Hematopoietic multipotent progenitor cell treated with erythropoietin and hydrocortisone succinate and interleukin-3 and kit ligand, for 17 days (in vitro differentiated cells): ENCODE results near the gene BRF1.

ENCODE experiments used
- DNase-seq: peaks from one replicate; pipeline ENCODE4 v3.0.0-alpha.2; 2015; ENCODE audit warnings: low spot score

The BRF1 gene

GRCh38 chr14:105196265-105196960 lies 104.4 kb downstream of the BRF1 start:
- DNase-seq = no peak

- no peak for DNase-seq
Measured at GRCh38 chr14:105195522-105196264, 105.1 kb downstream of the BRF1 start.

- DNase-seq = no peak
Measured at GRCh38 chr14:105195051-105195450, 105.8 kb downstream of the BRF1 start.

- no peak for DNase-seq
Measured at GRCh38 chr14:105193916-105194782, 106.7 kb downstream of the BRF1 start.

GRCh38 chr14:105192866-105193731 lies 107.7 kb downstream of the BRF1 start:
- no peak for DNase-seq

GRCh38 chr14:105187935-105188524 lies 112.8 kb downstream of the BRF1 start:
- no peak for DNase-seq

GRCh38 chr14:105187116-105187515 lies 113.7 kb downstream of the BRF1 start:
- no peak for DNase-seq

- no peak for DNase-seq
Measured at GRCh38 chr14:105185973-105186372, 114.8 kb downstream of the BRF1 start.

- no peak for DNase-seq
Measured at GRCh38 chr14:105185001-105185400, 115.8 kb downstream of the BRF1 start.

- no peak for DNase-seq
Measured at GRCh38 chr14:105184461-105184860, 116.3 kb downstream of the BRF1 start.

- DNase-seq = no peak
Measured at GRCh38 chr14:105182296-105183020, 118.3 kb downstream of the BRF1 start.

- DNase-seq = no peak
Measured at GRCh38 chr14:105181549-105182295, 119.1 kb downstream of the BRF1 start.

GRCh38 chr14:105180592-105181548 lies 119.9 kb downstream of the BRF1 start, which contains the start of gene NUDT14:
TSS of gene NUDT14 (minus strand) at chr14:105181312. CDS start at chr14:105181209, 103 bp downstream.
- peak; percentile 67 for DNase-seq

- no peak for DNase-seq
Measured at GRCh38 chr14:105179191-105179590, 121.6 kb downstream of the BRF1 start.

GRCh38 chr14:105178868-105179140 lies 122.0 kb downstream of the BRF1 start:
- DNase-seq = no peak

GRCh38 chr14:105178069-105178867 lies 122.5 kb downstream of the BRF1 start:
- no peak for DNase-seq

GRCh38 chr14:105177082-105177481 lies 123.7 kb downstream of the BRF1 start:
- no peak for DNase-seq

GRCh38 chr14:105176513-105176912 lies 124.3 kb downstream of the BRF1 start:
- DNase-seq = no peak
